ENCODE results near the gene PKNOX2. TPM values are rescaled to one million over a fixed set of nuclear protein-coding genes. Genes with fewer than 3 reads are reported as not detected.

The PKNOX2 gene
- total and polyA plus RNA-seq, 2 of the 8 experiments (the other 6 are each of a cell fraction or from before 2014, with no cell fraction given), result 2.0 TPM

DNA sequence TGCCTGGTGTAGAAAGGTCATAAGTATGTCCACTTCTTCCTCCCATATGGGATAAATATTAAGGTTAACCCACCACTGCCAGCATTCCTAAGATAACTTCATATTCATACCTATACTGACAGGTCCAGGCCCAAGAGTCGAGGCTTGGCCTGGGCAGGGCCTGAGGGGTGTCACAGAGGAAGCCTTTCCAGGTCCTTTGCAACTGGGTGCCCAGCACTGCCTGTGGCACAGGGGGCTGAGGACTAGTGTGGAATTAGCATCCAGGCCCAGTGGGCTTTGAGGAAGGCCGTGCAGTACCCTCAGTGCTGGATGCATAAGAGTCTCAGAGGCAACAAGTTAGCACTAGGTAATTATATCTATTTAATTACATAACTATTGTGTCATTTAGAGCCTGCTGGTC is 65.4 kb downstream of the PKNOX2 start:
- Histone ChIP-seq H3K23ac (ENCODE audit: insufficient read length) (no peak overlapping the region), H2BK5ac (ENCODE audit: low read depth, low read length) (no peak overlapping the region), H3K23me2 (ENCODE audit: low read depth, low read length) (no peaks in the 10 kb centered on the region; the same call in 1 of the 2 replicates), H4K8ac (ENCODE audit: extremely low read depth, insufficient read depth, low read length) (no peak overlapping the region; the same call in 1 of the 2 replicates), H2BK12ac (ENCODE audit: low read depth, low read length) (peak overlapping the region; percentile 88; the same call in 1 of the 2 replicates), H2AFZ (ENCODE audit: low read length) (no peak overlapping the region), H4K20me1 (replicated peaks in 1 of 2; ENCODE audit: control insufficient read depth in 1 of 2, insufficient read depth in 2 of 2, low read length in 2 of 2) (no peaks in the 10 kb centered on the region), H3K4me1 (replicated peaks in 1 of 4; ENCODE audit: control insufficient read depth in 3 of 4, insufficient read depth in 4 of 4, low read length in 3 of 4) (peaks cover 2 to 15% (median 13%) of the 10 kb centered on the region in 4 experiments; a peak in 5 of 7 replicates), H2BK15ac (ENCODE audit: low read length) (0 out of 2 replicates have a peak overlapping the region, but pooled peaks have one; percentile 49), H3K9ac (replicated peaks in 1 of 4; ENCODE audit: extremely low read depth in 1 of 4, low read depth in 3 of 4, low read length in 3 of 4) (no peak overlapping the region), H3K36me3 (ENCODE audit: control insufficient read depth in 2 of 4, insufficient read depth in 4 of 4, low read length in 3 of 4) (no peaks in the 10 kb centered on the region), H3K18ac (ENCODE audit: extremely low read depth, low read length) (no peak overlapping the region), H4K91ac (replicated peaks; ENCODE audit: insufficient read length, low read length) (peak overlapping the region; percentile 77), H3K27me3 (replicated peaks in 1 of 4; ENCODE audit: control insufficient read depth in 3 of 4, extremely low read depth in 1 of 4, insufficient read depth in 3 of 4, low read length in 3 of 4) (no peaks in the 10 kb centered on the region), H4K5ac (ENCODE audit: insufficient read length, low read depth, low read length) (no peak overlapping the region), H3K79me2 (ENCODE audit: control insufficient read depth in 1 of 2, insufficient read depth in 2 of 2, low read length in 2 of 2) (no peaks in the 10 kb centered on the region), H3K56ac (replicated peaks; ENCODE audit: insufficient read length, low read depth, low read length) (no peak overlapping the region), H3K4ac (replicated peaks; ENCODE audit: insufficient read length, low read depth, low read length) (no peak overlapping the region), H2BK120ac (replicated peaks; ENCODE audit: low read depth, low read length) (no peak overlapping the region), H3K4me2 (ENCODE audit: insufficient read depth in 1 of 2, low read depth in 2 of 2, low read length in 2 of 2) (no peak overlapping the region), H3K4me3 (ENCODE audit: extremely low read depth in 1 of 4, insufficient read depth in 2 of 4, low read depth in 3 of 4, low read length in 4 of 4) (no peak overlapping the region), H2BK20ac (ENCODE audit: low read length) (peak overlapping the region; percentile 52; the same call in 1 of the 2 replicates), H3K27ac (ENCODE audit: low read depth, low read length) (no peak overlapping the region), H2AK5ac (ENCODE audit: low read depth, low read length) (peak overlapping the region; percentile 18; the same call in 1 of the 2 replicates), H3K9me3 (ENCODE audit: insufficient read depth in 2 of 2, low read depth in 1 of 2, low read length in 1 of 2) (no peaks in the 10 kb centered on the region), H3K79me1 (ENCODE audit: low read depth, low read length) (no peaks in the 10 kb centered on the region), H3K14ac (ENCODE audit: insufficient read length) (no peak overlapping the region)
- WGBS, 2 experiments (ENCODE audit: extremely low coverage in 1 of 2, insufficient coverage in 1 of 2, insufficient read length in 1 of 2, insufficient replicate concordance in 2 of 2, low coverage in 1 of 2, low lambda C conversion rate in 2 of 2, missing lambda C conversion rate in 1 of 2), result 100% methylated on average over 2 of the region's 2 CpGs; no CpG with 5 or more reads in 1 of the 2 experiments
- POLR2A ChIA-PET (ENCODE audit: partially characterized antibody), result no interaction called here
- DNase-seq (ENCODE audit: low read depth in 1 of 2, low spot score in 2 of 2) (no peak), FAIRE-seq (no peak)
- CTCF ChIA-PET (ENCODE audit: partially characterized antibody), result interaction anchor here (1.0 to 1.7 kb wide), 2 partner anchors 28 to 199 kb away, joined by 3 to 6 read pairs; no protein-coding TSS in a partner anchor
- TF ChIP-seq TAF1 (IDR thresholded peaks at IDR 0.05; ENCODE audit: low read depth, low read length) (no peak), TEAD4 (IDR thresholded peaks at IDR 0.05; ENCODE audit: low read depth, low read length) (no peak), MAFK (IDR thresholded peaks at IDR 0.05; ENCODE audit: low read depth, low read length) (no peak), PHF8 (conservative IDR thresholded peaks at IDR 0.05; ENCODE audit: low read depth, low read length) (no peak), SUZ12 (IDR thresholded peaks at IDR 0.05; ENCODE audit: low read length) (no peak), CHD2 (IDR thresholded peaks at IDR 0.05; ENCODE audit: low read length) (no peak), NANOG (IDR thresholded peaks at IDR 0.05; ENCODE audit: insufficient read depth, low read depth, low read length, poor library complexity, severe bottlenecking) (no peak), RBBP5 (IDR thresholded peaks at IDR 0.05; ENCODE audit: borderline replicate concordance, low read depth, low read length) (no peak)
- TF ChIP-seq, protein P1, sequence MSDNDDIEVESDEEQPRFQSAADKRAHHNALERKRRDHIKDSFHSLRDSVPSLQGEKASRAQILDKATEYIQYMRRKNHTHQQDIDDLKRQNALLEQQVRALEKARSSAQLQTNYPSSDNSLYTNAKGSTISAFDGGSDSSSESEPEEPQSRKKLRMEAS (IDR thresholded peaks at IDR 0.05), result no peak
- TF ChIP-seq, protein P2, sequence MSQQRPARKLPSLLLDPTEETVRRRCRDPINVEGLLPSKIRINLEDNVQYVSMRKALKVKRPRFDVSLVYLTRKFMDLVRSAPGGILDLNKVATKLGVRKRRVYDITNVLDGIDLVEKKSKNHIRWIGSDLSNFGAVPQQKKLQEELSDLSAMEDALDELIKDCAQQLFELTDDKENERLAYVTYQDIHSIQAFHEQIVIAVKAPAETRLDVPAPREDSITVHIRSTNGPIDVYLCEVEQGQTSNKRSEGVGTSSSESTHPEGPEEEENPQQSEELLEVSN (IDR thresholded peaks at IDR 0.05), result no peak

Data from H1 (cell line).